Thyroid gland (tissue), 4 donors: ENCODE results near the gene IL1B. TPM values are rescaled to one million over a fixed set of nuclear protein-coding genes. Genes with fewer than 3 reads are reported as not detected.
"Not testable (repeated sequence)": the region's sequence is repeated elsewhere in the genome, so short reads cannot be mapped to it uniquely, and the experiment has no call there.

Experiments
- DNase-seq, 2 donors: peaks; one replicate each; pipeline ENCODE4 v3.0.0-alpha.2; 2019
- H3K27ac ChIP-seq, 3 donors: fragments of 200-600 bp; sonication (generic); 1 replicate in 2 of 3; 2 replicates in 1 of 3; pipeline ENCODE4 v1.5.1; 2016 to 2019; ENCODE audit warnings: mild to moderate bottlenecking in 1 of 3, moderate library complexity in 1 of 3
- H3K27me3 ChIP-seq: fragments of 200-600 bp; sonication (generic); one replicate; pipeline ENCODE4 v1.5.1; 2019
- H3K36me3 ChIP-seq, 2 donors: fragments of 200-600 bp; sonication (generic); one replicate each; pipeline ENCODE4 v1.5.1; 2016 to 2019
- H3K4me1 ChIP-seq, 2 donors: fragments of 200-600 bp; sonication (generic); one replicate each; pipeline ENCODE4 v1.5.1; 2017 to 2019
- H3K4me3 ChIP-seq, 3 donors: fragments of 200-600 bp; sonication (generic); replicated peaks in 1 of 3; 1 replicate in 2 of 3; 2 replicates in 1 of 3; pipeline ENCODE4 v1.5.1; 2016; ENCODE audit warnings: mild to moderate bottlenecking in 1 of 3
- H3K9me3 ChIP-seq: fragments of 200-600 bp; sonication (generic); one replicate; pipeline ENCODE4 v1.5.1; 2017
- CTCF ChIP-seq, 6 experiments: fragments of 200-600 bp in 3 of 6; fragments of 450-650 bp in 3 of 6; sonication (generic) in 3 of 6; IDR thresholded peaks; one replicate each; pipeline ENCODE4 v1.5.1; 2016 to 2019; ENCODE audit warnings: antibody characterized with exemption in 6 of 6, mild to moderate bottlenecking in 2 of 6, inconsistent platforms in 1 of 6, moderate library complexity in 1 of 6
- POLR2A ChIP-seq, 2 donors: fragments of 450-650 bp; IDR thresholded peaks; one replicate each; pipeline ENCODE4 v1.6.1; 2017; ENCODE audit warnings: antibody characterized with exemption in 2 of 2, mild to moderate bottlenecking in 2 of 2, moderate library complexity in 1 of 2
- WGBS, 2 donors: methylation state at CpG; one replicate each; pipeline ENCODE4 v1.1.5; 2017; 5-methylcytosine and 5-hydroxymethylcytosine counted together
- intact Hi-C: fragments of 100-400 bp; cut with DNase I; formaldehyde crosslinking; loops from one replicate; pipeline ENCODE4 v1.15.1; 2023
- total RNA-seq, 4 donors: library from RNA; depleted of rRNA; stranded (reverse); fragments of >200 nt; gene quantifications; one replicate each; pipeline ENCODE4 v1.2.3, GENCODE V29; 2016

Gene IL1B
- total RNA-seq, 4 donors from 2014 or later, result 0.27 to 1.3 TPM; not detected in 2

GRCh38 chr2:112867701-112868631, 31.4 kb upstream of the IL1B start:
- DNase-seq, result no peak
- Histone ChIP-seq H3K27me3 (no peaks in the 10 kb centered on the region), H3K4me3 (no peak overlapping the region), H3K36me3 (no peaks in the 10 kb centered on the region), H3K4me1 (peaks cover 0 to 6% of the 10 kb centered on the region in 2 donors), H3K27ac (no peak overlapping the region), H3K9me3 (no peaks in the 10 kb centered on the region)
- no peak for TF ChIP-seq POLR2A (IDR thresholded peaks at IDR 0.05)
- TF ChIP-seq CTCF (IDR thresholded peaks at IDR 0.05), result no peak
- WGBS, 2 donors, result 81 to 86% methylated on average over 6 to 7 of the region's 7 CpGs
- intact Hi-C loops, result no loop called here

GRCh38 chr2:112866128-112866835, 29.7 kb upstream of the IL1B start:
- intact Hi-C loops, result no loop called here
- no peak overlapping the region for H3K4me3 ChIP-seq

GRCh38 chr2:112864072-112864471, 27.5 kb upstream of the IL1B start:
- Histone ChIP-seq H3K27ac (no peak overlapping the region), H3K36me3 (no peaks in the 10 kb centered on the region), H3K9me3 (no peaks in the 10 kb centered on the region), H3K27me3 (no peaks in the 10 kb centered on the region), H3K4me1 (no peaks in the 10 kb centered on the region), H3K4me3 (no peak overlapping the region)
- DNase-seq, result no peak
- no peak for TF ChIP-seq POLR2A (IDR thresholded peaks at IDR 0.05)
- TF ChIP-seq CTCF (IDR thresholded peaks at IDR 0.05), result no peak
- intact Hi-C loops, result no loop called here
- 83 to 92% methylated on average over 1 of the region's 1 CpG for WGBS, 2 donors

More at GRCh38 chr2:112866128-112866835, 29.7 kb upstream of the IL1B start:
- WGBS, 2 donors, result 87 to 91% methylated on average over 8 of the region's 8 CpGs
- Histone ChIP-seq H3K9me3 (no peaks in the 10 kb centered on the region), H3K27ac (no peak overlapping the region), H3K27me3 (no peaks in the 10 kb centered on the region), H3K36me3 (no peaks in the 10 kb centered on the region), H3K4me1 (peaks cover 0 to 6% of the 10 kb centered on the region in 2 donors)
- TF ChIP-seq POLR2A (IDR thresholded peaks at IDR 0.05) (no peak), CTCF (IDR thresholded peaks at IDR 0.05) (no peak)
- no peak for DNase-seq

- DNase-seq, H3K36me3 ChIP-seq, H3K9me3 ChIP-seq, H3K4me1 ChIP-seq, intact Hi-C loops, H3K4me3 ChIP-seq, H3K27me3 ChIP-seq, H3K27ac ChIP-seq: not testable (repeated sequence)
- 80% methylated on average over 6 of the region's 6 CpGs for WGBS, 2 donors
These were observed 23.0 kb upstream of the IL1B start for GRCh38 chr2:112859406-112860183.

GRCh38 chr2:112850588-112850987, 14.0 kb upstream of the IL1B start:
- no peaks in the 10 kb centered on the region for H3K9me3 ChIP-seq
- no peaks in the 10 kb centered on the region for H3K27me3 ChIP-seq
- no peaks in the 10 kb centered on the region for H3K36me3 ChIP-seq
- no peak overlapping the region for H3K4me3 ChIP-seq
- WGBS, 2 donors, result 83 to 86% methylated on average over 5 of the region's 5 CpGs
- no peaks in the 10 kb centered on the region for H3K4me1 ChIP-seq
- TF ChIP-seq CTCF (IDR thresholded peaks at IDR 0.05), result no peak
- TF ChIP-seq POLR2A (IDR thresholded peaks at IDR 0.05), result no peak
- no peak overlapping the region for H3K27ac ChIP-seq
- DNase-seq, result no peak
- intact Hi-C loops, result no loop called here
